Measurements from ENCODE around the gene METTL24. TPM values are rescaled to one million over a fixed set of nuclear protein-coding genes. Genes with fewer than 3 reads are reported as not detected.
"Not testable (repeated sequence)": the region's sequence is repeated elsewhere in the genome, so short reads cannot be mapped to it uniquely, and the experiment has no call there.

METTL24 gene
- total RNA-seq, 1 donor from 2014 or later: 3.2 TPM

DNA sequence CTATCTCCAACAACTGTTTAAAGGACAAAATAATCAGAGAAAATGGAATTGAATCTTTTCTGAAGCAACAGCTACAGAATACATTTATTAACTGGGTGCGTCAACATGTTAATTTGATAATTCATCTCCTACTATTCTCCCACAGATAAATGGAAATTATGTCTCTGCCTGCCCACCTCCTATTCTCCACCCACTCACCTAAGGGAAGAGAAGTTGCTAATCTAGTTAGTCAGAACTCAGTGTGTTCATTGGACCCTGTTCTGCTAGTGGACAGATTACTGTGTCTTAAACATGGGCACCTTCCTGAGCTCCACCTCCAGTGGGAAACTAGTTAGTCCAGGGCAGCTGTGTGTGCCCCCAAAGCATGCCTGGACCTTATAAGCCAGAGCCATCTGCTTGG, 41.0 kb downstream of the METTL24 start:
- no peaks in the 10 kb centered on the region for H3K27me3 ChIP-seq
- H3K36me3 ChIP-seq: no peaks in the 10 kb centered on the region
- no peaks in the 10 kb centered on the region for H3K79me2 ChIP-seq (ENCODE audit: low read depth)
- H3K4me2 ChIP-seq: no peak overlapping the region
- Mint-ChIP-seq H3K4me3 (no peak overlapping the region), H3K27me3 (ENCODE audit: insufficient read depth, low read depth) (peaks cover 6% of the 10 kb centered on the region), H3K36me3 (no peaks in the 10 kb centered on the region), H3K27ac (peak overlapping the region; percentile 11), H3K4me1 (peaks cover 3% of the 10 kb centered on the region), H3K9me3 (no peaks in the 10 kb centered on the region)
- no peak overlapping the region for H3K9ac ChIP-seq
- no peak overlapping the region for H3K4me3 ChIP-seq
- H2AFZ ChIP-seq (replicated peaks): no peak overlapping the region
- peaks cover 8% of the 10 kb centered on the region for H3K4me1 ChIP-seq
- no peak for DNase-seq (ENCODE audit: low spot score)
- no peaks in the 10 kb centered on the region for H3K9me3 ChIP-seq (ENCODE audit: low read depth)
- TF ChIP-seq EZH2 (IDR thresholded peaks at IDR 0.05) (no peak), EZH2phosphoT487 (IDR thresholded peaks at IDR 0.05) (no peak)
- TF ChIP-seq, protein P1, sequence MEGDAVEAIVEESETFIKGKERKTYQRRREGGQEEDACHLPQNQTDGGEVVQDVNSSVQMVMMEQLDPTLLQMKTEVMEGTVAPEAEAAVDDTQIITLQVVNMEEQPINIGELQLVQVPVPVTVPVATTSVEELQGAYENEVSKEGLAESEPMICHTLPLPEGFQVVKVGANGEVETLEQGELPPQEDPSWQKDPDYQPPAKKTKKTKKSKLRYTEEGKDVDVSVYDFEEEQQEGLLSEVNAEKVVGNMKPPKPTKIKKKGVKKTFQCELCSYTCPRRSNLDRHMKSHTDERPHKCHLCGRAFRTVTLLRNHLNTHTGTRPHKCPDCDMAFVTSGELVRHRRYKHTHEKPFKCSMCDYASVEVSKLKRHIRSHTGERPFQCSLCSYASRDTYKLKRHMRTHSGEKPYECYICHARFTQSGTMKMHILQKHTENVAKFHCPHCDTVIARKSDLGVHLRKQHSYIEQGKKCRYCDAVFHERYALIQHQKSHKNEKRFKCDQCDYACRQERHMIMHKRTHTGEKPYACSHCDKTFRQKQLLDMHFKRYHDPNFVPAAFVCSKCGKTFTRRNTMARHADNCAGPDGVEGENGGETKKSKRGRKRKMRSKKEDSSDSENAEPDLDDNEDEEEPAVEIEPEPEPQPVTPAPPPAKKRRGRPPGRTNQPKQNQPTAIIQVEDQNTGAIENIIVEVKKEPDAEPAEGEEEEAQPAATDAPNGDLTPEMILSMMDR (IDR thresholded peaks at IDR 0.05): no peak
- H4K20me1 ChIP-seq (ENCODE audit: low read depth): no peaks in the 10 kb centered on the region
- H3F3A ChIP-seq (ENCODE audit: low read depth): no peaks in the 10 kb centered on the region
- no peak overlapping the region for H3K27ac ChIP-seq

DNA sequence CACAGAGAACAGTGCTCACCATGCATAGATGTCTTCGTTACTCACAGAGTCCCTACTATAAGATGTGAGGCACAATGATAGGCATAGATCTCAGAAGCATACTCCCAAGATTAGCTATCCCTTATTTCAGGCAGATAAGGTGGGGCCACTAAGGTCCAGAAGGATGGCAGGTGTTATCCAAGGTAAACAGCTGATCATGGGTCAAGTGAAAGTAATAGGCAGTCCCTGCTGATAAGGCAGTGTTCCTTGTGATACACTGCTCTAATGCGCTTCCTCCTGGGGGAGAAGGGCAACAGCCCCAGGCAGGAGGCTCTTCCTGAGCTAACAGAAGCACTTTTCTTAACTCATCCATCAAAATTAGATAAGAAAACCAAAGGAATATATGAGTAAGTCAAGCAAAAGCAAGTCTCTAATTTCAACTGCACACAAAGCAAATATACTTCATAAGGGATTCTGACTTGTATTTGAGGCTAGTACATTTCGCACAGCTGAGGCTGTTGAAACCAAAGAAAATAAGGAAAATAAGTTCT, 42.2 kb downstream of the METTL24 start:
- no peak overlapping the region for H3K4me3 ChIP-seq
- Mint-ChIP-seq H3K4me3 (no peak overlapping the region), H3K9me3 (no peaks in the 10 kb centered on the region), H3K4me1 (no peaks in the 10 kb centered on the region), H3K27ac (peak overlapping the region; percentile 47), H3K36me3 (peaks cover 3% of the 10 kb centered on the region), H3K27me3 (ENCODE audit: insufficient read depth, low read depth) (peaks cover 6% of the 10 kb centered on the region)
- H3K9me3 ChIP-seq (ENCODE audit: low read depth): no peaks in the 10 kb centered on the region
- TF ChIP-seq, protein P1 (IDR thresholded peaks at IDR 0.05): no peak
- no peak for TF ChIP-seq EZH2phosphoT487 (IDR thresholded peaks at IDR 0.05)
- no peak for TF ChIP-seq EZH2 (IDR thresholded peaks at IDR 0.05)
- H3K79me2 ChIP-seq (ENCODE audit: low read depth): no peaks in the 10 kb centered on the region
- no peaks in the 10 kb centered on the region for H3K27me3 ChIP-seq
- no peaks in the 10 kb centered on the region for H3F3A ChIP-seq (ENCODE audit: low read depth)
- no peak for DNase-seq (ENCODE audit: low spot score)
- peaks cover 2% of the 10 kb centered on the region for H3K4me1 ChIP-seq
- no peak overlapping the region for H3K9ac ChIP-seq
- no peak overlapping the region for H3K4me2 ChIP-seq
- no peaks in the 10 kb centered on the region for H4K20me1 ChIP-seq (ENCODE audit: low read depth)
- no peak overlapping the region for H3K27ac ChIP-seq
- H2AFZ ChIP-seq (replicated peaks): no peak overlapping the region
- H3K36me3 ChIP-seq: no peaks in the 10 kb centered on the region

DNA sequence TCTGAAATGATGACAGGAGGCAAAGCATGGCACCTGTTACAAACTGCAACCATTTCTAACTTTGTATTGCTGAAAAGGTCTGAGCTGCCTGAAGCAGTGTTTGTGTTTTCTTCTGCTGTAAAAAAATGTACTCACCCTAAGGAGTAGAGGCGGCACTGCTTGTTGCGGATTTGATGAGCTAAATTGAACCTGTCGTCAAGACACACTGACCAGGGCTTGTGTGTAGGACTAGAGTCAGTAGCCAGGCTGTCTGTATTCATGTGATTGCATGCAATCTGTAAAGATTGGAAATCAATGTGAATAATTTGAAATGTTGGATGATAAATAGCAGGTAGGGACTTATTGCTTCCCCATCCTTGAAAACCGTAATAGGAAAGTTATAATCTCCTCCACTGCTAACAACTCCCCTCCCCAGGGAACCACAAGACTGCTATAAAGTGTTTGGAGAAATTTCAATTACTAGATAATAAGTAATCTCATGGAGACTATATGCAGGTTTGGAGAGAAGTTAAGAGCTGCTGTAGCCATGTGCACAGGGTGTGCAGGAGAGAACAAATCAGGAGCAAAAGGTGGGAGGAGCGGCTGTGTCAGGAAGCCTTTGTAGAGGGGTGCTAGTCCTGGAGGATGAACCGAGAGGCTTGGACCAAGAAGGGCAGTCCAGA, 42.8 kb downstream of the METTL24 start:
- H3K4me1 Mint-ChIP-seq: no peaks in the 10 kb centered on the region
- no peak overlapping the region for H3K4me2 ChIP-seq
- no peaks in the 10 kb centered on the region for H4K20me1 ChIP-seq (ENCODE audit: low read depth)

DNA sequence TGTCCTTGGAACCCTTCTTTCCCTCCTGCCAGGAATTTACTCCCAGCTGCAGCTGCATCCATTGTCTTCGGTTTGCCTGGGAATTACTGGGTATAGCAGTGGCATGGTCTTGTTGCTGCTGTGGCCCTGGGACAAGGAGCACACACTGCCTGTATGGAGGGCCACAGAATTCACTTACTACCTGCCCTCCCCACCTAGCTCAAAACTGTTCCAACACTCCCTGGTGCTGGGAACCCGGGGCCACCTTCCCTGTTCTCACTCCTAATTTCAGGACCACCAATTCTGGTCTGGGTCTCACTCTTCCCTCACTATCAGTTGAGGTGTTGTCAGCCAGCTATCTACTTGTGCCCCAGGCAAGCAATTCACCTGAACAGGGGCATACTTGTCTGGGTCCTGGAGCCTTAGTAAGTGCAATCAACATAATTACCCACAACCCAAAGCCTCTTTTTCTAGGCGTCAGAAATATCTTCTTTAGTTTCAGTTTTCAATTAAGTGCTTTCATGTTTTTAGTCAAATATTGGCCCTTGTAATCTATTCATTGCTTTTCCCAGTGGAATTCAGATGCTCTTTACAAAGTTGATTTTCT, 47.2 kb downstream of the METTL24 start:
- no peak for DNase-seq (ENCODE audit: low spot score)
- Mint-ChIP-seq H3K4me1 (no peaks in the 10 kb centered on the region), H3K4me3 (no peak overlapping the region), H3K27ac (no peak overlapping the region), H3K27me3 (ENCODE audit: insufficient read depth, low read depth) (no peaks in the 10 kb centered on the region), H3K9me3 (peaks cover 5% of the 10 kb centered on the region), H3K36me3 (peaks cover 6% of the 10 kb centered on the region)
- H3K9ac ChIP-seq: no peak overlapping the region
- H3K4me2 ChIP-seq: peak overlapping the region; percentile 10
- no peaks in the 10 kb centered on the region for H3K27me3 ChIP-seq
- no peaks in the 10 kb centered on the region for H3K36me3 ChIP-seq
- no peak overlapping the region for H3K4me3 ChIP-seq
- H3K9me3 ChIP-seq (ENCODE audit: low read depth): no peaks in the 10 kb centered on the region
- TF ChIP-seq, protein P1 (IDR thresholded peaks at IDR 0.05): no peak
- TF ChIP-seq EZH2 (IDR thresholded peaks at IDR 0.05): no peak
- TF ChIP-seq EZH2phosphoT487 (IDR thresholded peaks at IDR 0.05): no peak
- no peaks in the 10 kb centered on the region for H4K20me1 ChIP-seq (ENCODE audit: low read depth)
- H3F3A ChIP-seq (ENCODE audit: low read depth): peaks cover 4% of the 10 kb centered on the region
- no peak overlapping the region for H3K27ac ChIP-seq
- H3K4me1 ChIP-seq: peaks cover 7% of the 10 kb centered on the region
- H2AFZ ChIP-seq (replicated peaks): peak overlapping the region; percentile 72
- H3K79me2 ChIP-seq (ENCODE audit: low read depth): no peaks in the 10 kb centered on the region

More for the DNA sequence above, 42.8 kb downstream of the METTL24 start:
- no peak overlapping the region for H3K4me3 Mint-ChIP-seq
- H3K27me3 ChIP-seq: no peaks in the 10 kb centered on the region
- H3K9me3 ChIP-seq (ENCODE audit: low read depth): no peaks in the 10 kb centered on the region
- no peak overlapping the region for H3K27ac ChIP-seq
- no peak for TF ChIP-seq EZH2phosphoT487 (IDR thresholded peaks at IDR 0.05)
- H2AFZ ChIP-seq (replicated peaks): no peak overlapping the region
- peaks cover 3% of the 10 kb centered on the region for H3K36me3 Mint-ChIP-seq
- no peaks in the 10 kb centered on the region for H3K36me3 ChIP-seq
- H3K27me3 Mint-ChIP-seq (ENCODE audit: insufficient read depth, low read depth): peaks cover 3% of the 10 kb centered on the region
- no peaks in the 10 kb centered on the region for H3K9me3 Mint-ChIP-seq
- H3K4me1 ChIP-seq: peaks cover 7% of the 10 kb centered on the region
- no peaks in the 10 kb centered on the region for H3K79me2 ChIP-seq (ENCODE audit: low read depth)
- DNase-seq (ENCODE audit: low spot score): no peak
- no peak overlapping the region for H3K27ac Mint-ChIP-seq
- H3K4me3 ChIP-seq: no peak overlapping the region
- no peak overlapping the region for H3K9ac ChIP-seq
- peaks cover 4% of the 10 kb centered on the region for H3F3A ChIP-seq (ENCODE audit: low read depth)

DNA sequence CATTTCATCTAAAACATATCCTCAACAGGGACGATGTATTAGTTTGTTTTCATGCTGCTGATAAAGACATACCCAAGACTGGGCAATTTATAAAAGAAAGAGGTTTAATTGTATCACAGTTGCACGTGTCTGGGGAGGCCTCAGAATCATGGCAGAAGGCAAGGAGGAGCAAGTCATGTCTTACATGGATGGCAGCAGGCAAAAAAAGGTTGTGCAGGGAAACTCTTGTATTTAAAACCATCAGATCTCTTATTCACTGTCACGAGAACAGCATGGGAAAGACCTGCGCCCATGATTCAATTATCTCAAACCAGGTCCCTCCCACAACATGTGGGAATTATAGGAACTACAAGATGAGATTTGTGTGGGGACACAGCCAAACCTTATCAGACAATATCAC, 48.7 kb downstream of the METTL24 start:
- H3K79me2 ChIP-seq (ENCODE audit: low read depth); H3K4me2 ChIP-seq; DNase-seq (ENCODE audit: low spot score); H3K9me3 Mint-ChIP-seq; H3K9ac ChIP-seq; H3K36me3 ChIP-seq; H3K27ac ChIP-seq; H3K4me1 ChIP-seq; H3K36me3 Mint-ChIP-seq; H2AFZ ChIP-seq (replicated peaks); H3K27me3 Mint-ChIP-seq (ENCODE audit: insufficient read depth, low read depth); H3K9me3 ChIP-seq (ENCODE audit: low read depth); H3K27me3 ChIP-seq; H3K4me3 ChIP-seq; H3K4me1 Mint-ChIP-seq; H3K4me3 Mint-ChIP-seq; H3K27ac Mint-ChIP-seq; H3F3A ChIP-seq (ENCODE audit: low read depth); H4K20me1 ChIP-seq (ENCODE audit: low read depth): not testable (repeated sequence)
